Sigmoid colon (tissue), 7 donors: ENCODE results near the gene ABCC1. TPM values are rescaled to one million over a fixed set of nuclear protein-coding genes. Genes with fewer than 3 reads are reported as not detected.

Source experiments
- DNase-seq: peaks from one replicate; pipeline ENCODE4 v3.0.0-alpha.2; 2019
- H3K27ac ChIP-seq, 4 donors: fragments of 200-600 bp; sonication (generic); one replicate each; pipeline ENCODE4 v1.5.1; 2016 to 2019; ENCODE audit warnings: mild to moderate bottlenecking in 1 of 4
- H3K27me3 ChIP-seq, 3 donors: fragments of 200-600 bp; sonication (generic); one replicate each; pipeline ENCODE4 v1.5.1; 2019; ENCODE audit warnings: mild to moderate bottlenecking in 1 of 3
- H3K36me3 ChIP-seq, 4 donors: fragments of 200-600 bp; sonication (generic); one replicate each; pipeline ENCODE4 v1.5.1; 2016 to 2019
- H3K4me1 ChIP-seq, 4 donors: fragments of 200-600 bp; sonication (generic); one replicate each; pipeline ENCODE4 v1.5.1; 2017 to 2019
- H3K4me3 ChIP-seq, 4 donors: fragments of 200-600 bp; sonication (generic); one replicate each; pipeline ENCODE4 v1.5.1; 2017 to 2019; ENCODE audit warnings: mild to moderate bottlenecking in 2 of 4, moderate library complexity in 1 of 4
- H3K9me3 ChIP-seq, 4 donors: fragments of 200-600 bp in 3 of 4; sonication (generic) in 3 of 4; one replicate each; pipeline versions ENCODE4 v1.5.1 to v1.6.1; 2013 to 2019
- CTCF ChIP-seq, 4 experiments: fragments of 450-650 bp in 3 of 4; fragments of 200-600 bp in 1 of 4; IDR thresholded peaks; one replicate each; pipeline ENCODE4 v1.5.1; 2016 to 2019; ENCODE audit warnings: antibody characterized with exemption in 4 of 4, mild to moderate bottlenecking in 3 of 4, moderate library complexity in 2 of 4
- EP300 ChIP-seq, 4 donors: sonication (generic); formaldehyde crosslinking; IDR thresholded peaks; one replicate each; pipeline ENCODE4 v1.6.1; 2017; ENCODE audit warnings: antibody characterized with exemption in 4 of 4
- POLR2A ChIP-seq, 2 donors: fragments of 450-650 bp; IDR thresholded peaks; one replicate each; pipeline ENCODE4 v1.6.1; 2016; ENCODE audit warnings: antibody characterized with exemption in 2 of 2, mild to moderate bottlenecking in 2 of 2, moderate library complexity in 2 of 2
- POLR2AphosphoS5 ChIP-seq, 4 donors: sonication (generic); formaldehyde crosslinking; IDR thresholded peaks; one replicate each; pipeline ENCODE4 v1.6.1; 2017; ENCODE audit warnings: antibody characterized with exemption in 4 of 4
- WGBS, 2 donors: extraction: QIAGEN DNeasy Blood & Tissue Kit; methylation state at CpG; one replicate each; pipeline ENCODE4 v1.1.7; 2013; 5-methylcytosine and 5-hydroxymethylcytosine counted together
- intact Hi-C: fragments of 100-400 bp; cut with DNase I; formaldehyde crosslinking; loops from one replicate; pipeline ENCODE4 v1.15.1; 2023
- polyA plus RNA-seq, 3 donors: library from polyadenylated mRNA; stranded (reverse); fragments of 200-250 nt; gene quantifications; one replicate each; pipeline ENCODE4 v1.2.3, GENCODE V29; 2013
- total RNA-seq, 4 donors: library from RNA; depleted of rRNA; stranded (reverse); fragments of >200 nt; gene quantifications; one replicate each; pipeline ENCODE4 v1.1.0, GENCODE V29; 2016
- donor health status: healthy with polysubstance abuse.
- donor health status: Bipolar disorder and iron deficiency.
- donor health status: healthy.

The ABCC1 gene
- total and polyA plus RNA-seq, 7 donors = 1.8 to 51.8 (median 22.5) TPM

- Histone ChIP-seq H3K27ac (peak overlapping the region; percentile 72 to 85 (median 82)), H3K9me3 (no peaks in the 10 kb centered on the region), H3K27me3 (no peaks in the 10 kb centered on the region), H3K4me3 (peak overlapping the region in 2 of 4 donors; percentile 8 to 11), H3K36me3 (peaks cover 7 to 64% (median 33%) of the 10 kb centered on the region in 4 donors), H3K4me1 (peaks cover 0 to 28% (median 25%) of the 10 kb centered on the region in 4 donors)
- DNase-seq = no peak
- TF ChIP-seq EP300 (IDR thresholded peaks at IDR 0.05) (no peak), POLR2A (IDR thresholded peaks at IDR 0.05) (no peak)
- 17 to 51% methylated on average over 8 of the region's 8 CpGs for WGBS, 2 donors
- intact Hi-C loops = loop anchor here (10.0 kb wide), 1 partner anchor 325 kb away; no protein-coding TSS in a partner anchor
Measured at GRCh38 chr16:16120044-16120381, 170.6 kb downstream of the ABCC1 start.

- peak; percentile 96 for DNase-seq
- peak overlapping the region in 1 of 4 donors; percentile 11 for H3K4me3 ChIP-seq
- 28 to 57% methylated on average over 17 of the region's 17 CpGs for WGBS, 2 donors
- H3K36me3 ChIP-seq = peaks cover 7 to 64% (median 28%) of the 10 kb centered on the region in 4 donors
- H3K4me1 ChIP-seq = peaks cover 0 to 28% (median 25%) of the 10 kb centered on the region in 4 donors
- H3K9me3 ChIP-seq = no peaks in the 10 kb centered on the region
- H3K27me3 ChIP-seq = no peaks in the 10 kb centered on the region
- intact Hi-C loops = loop anchor here (10.0 kb wide), 1 partner anchor 326 kb away; no protein-coding TSS in a partner anchor
- peak overlapping the region; percentile 72 to 85 (median 82) for H3K27ac ChIP-seq
- peak in 1 of 4 donors; percentile 45 for TF ChIP-seq EP300 (IDR thresholded peaks at IDR 0.05)
- TF ChIP-seq POLR2AphosphoS5 (IDR thresholded peaks at IDR 0.05) = peak; percentile 26 to 68 (median 40)
- no peak for TF ChIP-seq CTCF (IDR thresholded peaks at IDR 0.05)
- TF ChIP-seq POLR2A (IDR thresholded peaks at IDR 0.05) = peak in 1 of 2 donors; percentile 17
Measured at GRCh38 chr16:16120382-16121184, 171.2 kb downstream of the ABCC1 start.

- H3K4me3 ChIP-seq = no peak overlapping the region
- peak overlapping the region; percentile 72 to 85 (median 82) for H3K27ac ChIP-seq
- intact Hi-C loops = loop anchor here (10.0 kb wide), 1 partner anchor 326 kb away; no protein-coding TSS in a partner anchor
- peaks cover 0 to 28% (median 25%) of the 10 kb centered on the region in 4 donors for H3K4me1 ChIP-seq
- 73 to 75% methylated on average over 6 of the region's 6 CpGs for WGBS, 2 donors
- no peak for DNase-seq
- TF ChIP-seq EP300 (IDR thresholded peaks at IDR 0.05) = no peak
- TF ChIP-seq POLR2AphosphoS5 (IDR thresholded peaks at IDR 0.05) = no peak
- no peak for TF ChIP-seq POLR2A (IDR thresholded peaks at IDR 0.05)
- no peak for TF ChIP-seq CTCF (IDR thresholded peaks at IDR 0.05)
- peaks cover 5 to 62% (median 30%) of the 10 kb centered on the region in 4 donors for H3K36me3 ChIP-seq
- no peaks in the 10 kb centered on the region for H3K27me3 ChIP-seq
- H3K9me3 ChIP-seq = no peaks in the 10 kb centered on the region
Measured at GRCh38 chr16:16121185-16121727, 171.8 kb downstream of the ABCC1 start.

GRCh38 chr16:16122264-16122663 lies 172.8 kb downstream of the ABCC1 start:
- no peak for DNase-seq
- H3K9me3 ChIP-seq = no peaks in the 10 kb centered on the region
- TF ChIP-seq EP300 (IDR thresholded peaks at IDR 0.05) (no peak), POLR2AphosphoS5 (IDR thresholded peaks at IDR 0.05) (no peak), CTCF (IDR thresholded peaks at IDR 0.05) (no peak), POLR2A (IDR thresholded peaks at IDR 0.05) (no peak)
- H3K27me3 ChIP-seq = no peaks in the 10 kb centered on the region
- peaks cover 0 to 34% (median 28%) of the 10 kb centered on the region in 4 donors for H3K4me1 ChIP-seq
- peaks cover 0 to 52% (median 21%) of the 10 kb centered on the region in 4 donors for H3K36me3 ChIP-seq
- WGBS, 2 donors = 97 to 98% methylated on average over 12 of the region's 12 CpGs
- peak overlapping the region in 3 of 4 donors; percentile 82 to 85 (median 82) for H3K27ac ChIP-seq
- no peak overlapping the region for H3K4me3 ChIP-seq
- intact Hi-C loops = loop anchor here (10.0 kb wide), 1 partner anchor 327 kb away; no protein-coding TSS in a partner anchor

GRCh38 chr16:16124438-16124837 lies 175.0 kb downstream of the ABCC1 start:
- TF ChIP-seq EP300 (IDR thresholded peaks at IDR 0.05) (no peak), POLR2AphosphoS5 (IDR thresholded peaks at IDR 0.05) (peak in 1 of 4 donors; percentile 8)
- Histone ChIP-seq H3K4me3 (no peak overlapping the region), H3K36me3 (peaks cover 0 to 50% (median 16%) of the 10 kb centered on the region in 4 donors), H3K27me3 (no peaks in the 10 kb centered on the region), H3K4me1 (peaks cover 0 to 35% (median 33%) of the 10 kb centered on the region in 4 donors), H3K9me3 (no peaks in the 10 kb centered on the region), H3K27ac (peak overlapping the region; percentile 79 to 85 (median 82))
- intact Hi-C loops = loop anchor here (10.0 kb wide), 1 partner anchor 330 kb away; no protein-coding TSS in a partner anchor
- 95 to 98% methylated on average over 10 of the region's 10 CpGs for WGBS, 2 donors
- no peak for DNase-seq
